H9 (cell line): ENCODE measurements around the gene PSTPIP1. TPM values are rescaled to one million over a fixed set of nuclear protein-coding genes. Genes with fewer than 3 reads are reported as not detected.

ENCODE experiments used
- DNase-seq: peaks from one replicate; pipeline ENCODE4 v3.0.0-alpha.2; 2017
- H2AFZ ChIP-seq: one replicate; pipeline ENCODE4 v1.6.1; 2013; ENCODE audit warnings: mild to moderate bottlenecking, low read length, control low read depth, moderate library complexity
- H2AK5ac ChIP-seq: 2 replicates; pipeline ENCODE4 v1.6.1; 2013; ENCODE audit warnings: low read length, control low read depth, mixed read lengths; ENCODE audit not compliant: insufficient read length
- H2BK120ac ChIP-seq: one replicate; pipeline ENCODE4 v1.6.1; 2013; ENCODE audit warnings: low read depth, mild to moderate bottlenecking, low read length, control low read depth, inconsistent platforms; ENCODE audit not compliant: poor library complexity, severe bottlenecking
- H2BK12ac ChIP-seq: 2 replicates; pipeline ENCODE4 v1.6.1; 2013; ENCODE audit warnings: low read length, control low read depth, mixed read lengths, low read depth; ENCODE audit not compliant: insufficient read length
- H2BK15ac ChIP-seq: 2 replicates; pipeline ENCODE4 v1.6.1; 2013; ENCODE audit warnings: low read depth, low read length, control low read depth
- H2BK20ac ChIP-seq: one replicate; pipeline ENCODE4 v1.6.1; 2013; ENCODE audit warnings: low read depth, mild to moderate bottlenecking, low read length, control low read depth, inconsistent platforms; ENCODE audit not compliant: poor library complexity, severe bottlenecking
- H2BK5ac ChIP-seq: 2 replicates; pipeline ENCODE4 v1.6.1; 2013; ENCODE audit warnings: low read length, control low read depth, mixed read lengths; ENCODE audit not compliant: insufficient read length
- H3K14ac ChIP-seq: 2 replicates; pipeline ENCODE4 v1.6.1; 2013; ENCODE audit warnings: low read length, control low read depth; ENCODE audit not compliant: insufficient read depth
- H3K18ac ChIP-seq: 2 replicates; pipeline ENCODE4 v1.6.1; 2013; ENCODE audit warnings: low read depth, mild to moderate bottlenecking, mixed read lengths, low read length, control low read depth; ENCODE audit not compliant: insufficient read length
- H3K23ac ChIP-seq: 2 replicates; pipeline ENCODE4 v1.6.1; 2013; ENCODE audit warnings: low read length, control low read depth, mixed read lengths, low read depth; ENCODE audit not compliant: insufficient read length
- H3K23me2 ChIP-seq: 2 replicates; pipeline ENCODE4 v1.6.1; 2013; ENCODE audit warnings: low read depth, mild to moderate bottlenecking, mixed read lengths, low read length, control low read depth; ENCODE audit not compliant: insufficient read length, poor library complexity, severe bottlenecking
- H3K27ac ChIP-seq: 2 replicates; pipeline ENCODE4 v1.5.1; 2013; ENCODE audit warnings: low read length, control low read depth, mixed read lengths, low read depth; ENCODE audit not compliant: insufficient read length
- H3K27me3 ChIP-seq: 2 replicates; pipeline ENCODE4 v1.6.1; 2013; ENCODE audit warnings: low read length, control low read depth, inconsistent platforms; ENCODE audit not compliant: insufficient read depth
- H3K4ac ChIP-seq: 2 replicates; pipeline ENCODE4 v1.6.1; 2013; ENCODE audit warnings: low read depth, mild to moderate bottlenecking, control low read depth, inconsistent platforms, low read length, moderate library complexity
- H3K4me1 ChIP-seq: 2 replicates; pipeline ENCODE4 v1.6.1; 2013; ENCODE audit warnings: low read length, control low read depth, inconsistent platforms; ENCODE audit not compliant: insufficient read depth
- H3K4me2 ChIP-seq: 2 replicates; pipeline ENCODE4 v1.6.1; 2013; ENCODE audit warnings: low read length, control low read depth, mixed read lengths; ENCODE audit not compliant: insufficient read length, insufficient read depth
- H3K56ac ChIP-seq: 2 replicates; pipeline ENCODE4 v1.6.1; 2013; ENCODE audit warnings: low read depth, mild to moderate bottlenecking, mixed read lengths, low read length, control low read depth; ENCODE audit not compliant: insufficient read length
- H3K79me1 ChIP-seq: 2 replicates; pipeline ENCODE4 v1.6.1; 2013; ENCODE audit warnings: low read depth, mild to moderate bottlenecking, moderate library complexity, low read length, control low read depth, inconsistent platforms; ENCODE audit not compliant: insufficient read depth, poor library complexity, severe bottlenecking
- H3K79me2 ChIP-seq: 2 replicates; pipeline ENCODE4 v1.6.1; 2013; ENCODE audit warnings: low read length, control low read depth, inconsistent platforms; ENCODE audit not compliant: insufficient read depth
- H3K9ac ChIP-seq: 2 replicates; pipeline ENCODE4 v1.6.1; 2013; ENCODE audit warnings: low read length, control low read depth, mixed read lengths; ENCODE audit not compliant: insufficient read length; ENCODE audit errors: extremely low read depth
- H3K9me3 ChIP-seq: one replicate; pipeline ENCODE4 v1.6.1; 2013; ENCODE audit warnings: low read depth, low read length, inconsistent platforms; ENCODE audit not compliant: control insufficient read depth
- H3T11ph ChIP-seq: one replicate; pipeline ENCODE4 v1.6.1; 2013; ENCODE audit warnings: mild to moderate bottlenecking, low read length, control low read depth, inconsistent platforms
- H4K20me1 ChIP-seq: one replicate; pipeline ENCODE4 v1.6.1; 2013; ENCODE audit not compliant: control insufficient read depth, insufficient read length, insufficient read depth
- H4K5ac ChIP-seq: 2 replicates; pipeline ENCODE4 v1.6.1; 2013; ENCODE audit warnings: low read depth, mild to moderate bottlenecking, mixed read lengths, low read length, control low read depth; ENCODE audit not compliant: insufficient read length
- H4K8ac ChIP-seq: replicated peaks from 2 replicates; pipeline ENCODE4 v1.6.1; 2013; ENCODE audit warnings: low read length, control low read depth, mixed read lengths, low read depth; ENCODE audit not compliant: insufficient read length
- H4K91ac ChIP-seq: 2 replicates; pipeline ENCODE4 v1.6.1; 2013; ENCODE audit warnings: low read depth, mild to moderate bottlenecking, moderate library complexity, mixed read lengths, low read length, control low read depth; ENCODE audit not compliant: insufficient read length
- H3K27ac Mint-ChIP-seq, 3 experiments: 2 replicates in 2 of 3; 3 replicates in 1 of 3; pipeline ENCODE4 v1.8.0; 2020 to 2021; ENCODE audit warnings: mixed read lengths in 3 of 3, mild to moderate bottlenecking in 1 of 3, moderate library complexity in 1 of 3
- H3K27me3 Mint-ChIP-seq: 2 replicates; pipeline ENCODE4 v1.8.0; 2021; ENCODE audit warnings: low read depth, mild to moderate bottlenecking, moderate library complexity, mixed read lengths
- H3K36me3 Mint-ChIP-seq, 3 experiments: 2 replicates in 2 of 3; 3 replicates in 1 of 3; pipeline ENCODE4 v1.8.0; 2020 to 2021; ENCODE audit warnings: low read depth in 3 of 3, mixed read lengths in 3 of 3; ENCODE audit not compliant: insufficient read depth in 1 of 3
- H3K4me1 Mint-ChIP-seq, 2 experiments: 2 replicates each; pipeline ENCODE4 v1.8.0; 2020; ENCODE audit warnings: mixed read lengths in 2 of 2
- H3K4me3 Mint-ChIP-seq, 2 experiments: 2 replicates in 1 of 2; 3 replicates in 1 of 2; pipeline ENCODE4 v1.8.0; 2020 to 2021; ENCODE audit warnings: mild to moderate bottlenecking in 2 of 2, mixed read lengths in 2 of 2, moderate library complexity in 1 of 2
- H3K9me3 Mint-ChIP-seq, 2 experiments: 2 replicates in 1 of 2; 3 replicates in 1 of 2; pipeline ENCODE4 v1.8.0; 2020; ENCODE audit warnings: mild to moderate bottlenecking in 2 of 2, mixed read lengths in 2 of 2, moderate library complexity in 1 of 2
- CTCF ChIP-seq: fragments of 200-600 bp; sonication (generic); conservative IDR thresholded peaks from 3 replicates; pipeline ENCODE4 v1.8.0; 2021; ENCODE audit warnings: antibody characterized with exemption, mild to moderate bottlenecking
- WGBS: extraction: QIAGEN DNeasy Blood & Tissue Kit; methylation state at CpG from one replicate; pipeline ENCODE4 v1.1.7; 2013; ENCODE audit warnings: missing lambda C conversion rate, low lambda C conversion rate, mixed read lengths; ENCODE audit not compliant: insufficient read length; ENCODE audit errors: extremely low coverage; 5-methylcytosine and 5-hydroxymethylcytosine counted together
- total RNA-seq: library from RNA; stranded (reverse); gene quantifications from 2 replicates; pipeline ENCODE4 v1.2.1, GENCODE V29; 2021

PSTPIP1 gene
- total RNA-seq, 1 experiment from 2014 or later = 1.8 TPM

DNA sequence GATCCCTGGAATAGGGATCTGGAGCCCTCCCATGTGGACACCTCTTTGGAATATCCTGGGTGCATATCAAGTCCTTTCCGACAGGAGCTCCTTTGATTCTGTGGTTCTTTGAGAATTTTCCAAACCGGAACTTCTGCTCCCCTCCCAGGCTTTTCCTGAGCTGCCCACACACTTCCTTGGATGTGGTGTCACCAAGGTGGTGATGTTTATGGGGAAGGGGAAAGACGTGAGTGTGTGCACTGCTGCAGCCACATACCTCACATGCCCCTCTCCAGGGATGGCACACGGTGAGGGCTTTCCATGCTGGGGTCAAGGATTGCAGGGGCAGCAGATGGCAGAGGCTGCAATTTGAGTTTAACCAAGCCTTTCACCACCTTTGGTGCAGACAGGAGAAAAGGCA is 27.9 kb upstream of the PSTPIP1 start:
- no peak overlapping the region for H3K14ac ChIP-seq
- H2BK120ac ChIP-seq = no peak overlapping the region
- no peaks in the 10 kb centered on the region for H3K23me2 ChIP-seq
- no peak overlapping the region for H4K5ac ChIP-seq
- H3K27ac ChIP-seq = no peak overlapping the region
- H3K4ac ChIP-seq = no peak overlapping the region
- no peak overlapping the region for H2AK5ac ChIP-seq
- H3K18ac ChIP-seq = no peak overlapping the region
- no peak overlapping the region for H2AFZ ChIP-seq
- no peaks in the 10 kb centered on the region for H3K9me3 ChIP-seq
- H4K8ac ChIP-seq = no peak overlapping the region
- Mint-ChIP-seq H3K36me3 (no peaks in the 10 kb centered on the region), H3K27ac (no peak overlapping the region; a peak in 1 of 7 replicates), H3K4me3 (no peak overlapping the region), H3K27me3 (peaks cover 3% of the 10 kb centered on the region; the same call in 1 of the 2 replicates), H3K4me1 (peaks cover 4 to 15% of the 10 kb centered on the region in 2 experiments; a peak in 2 of 4 replicates), H3K9me3 (no peaks in the 10 kb centered on the region)
- no peak overlapping the region for H2BK12ac ChIP-seq
- no peak overlapping the region for H3K4me2 ChIP-seq
- H3K79me1 ChIP-seq = no peaks in the 10 kb centered on the region
- no peak for TF ChIP-seq CTCF
- no peak overlapping the region for H3K56ac ChIP-seq
- no CpG with 5 or more reads among the region's 4 CpGs for WGBS
- H3K27me3 ChIP-seq = no peaks in the 10 kb centered on the region
- H4K91ac ChIP-seq = no peak overlapping the region
- H2BK20ac ChIP-seq = no peak overlapping the region
- no peak for DNase-seq
- no peak overlapping the region for H2BK5ac ChIP-seq
- no peaks in the 10 kb centered on the region for H4K20me1 ChIP-seq
- no peaks in the 10 kb centered on the region for H3K4me1 ChIP-seq
- peak overlapping the region; percentile 19 for H3T11ph ChIP-seq
- H3K79me2 ChIP-seq = no peaks in the 10 kb centered on the region
- no peak overlapping the region for H2BK15ac ChIP-seq
- H3K23ac ChIP-seq = no peak overlapping the region
- no peak overlapping the region for H3K9ac ChIP-seq
